Measurements from ENCODE around the gene SYS1. TPM values are rescaled to one million over a fixed set of nuclear protein-coding genes. Genes with fewer than 3 reads are reported as not detected.

The SYS1 gene
- total RNA-seq, 2 donors from 2014 or later, result 28.0 to 33.3 TPM

DNA sequence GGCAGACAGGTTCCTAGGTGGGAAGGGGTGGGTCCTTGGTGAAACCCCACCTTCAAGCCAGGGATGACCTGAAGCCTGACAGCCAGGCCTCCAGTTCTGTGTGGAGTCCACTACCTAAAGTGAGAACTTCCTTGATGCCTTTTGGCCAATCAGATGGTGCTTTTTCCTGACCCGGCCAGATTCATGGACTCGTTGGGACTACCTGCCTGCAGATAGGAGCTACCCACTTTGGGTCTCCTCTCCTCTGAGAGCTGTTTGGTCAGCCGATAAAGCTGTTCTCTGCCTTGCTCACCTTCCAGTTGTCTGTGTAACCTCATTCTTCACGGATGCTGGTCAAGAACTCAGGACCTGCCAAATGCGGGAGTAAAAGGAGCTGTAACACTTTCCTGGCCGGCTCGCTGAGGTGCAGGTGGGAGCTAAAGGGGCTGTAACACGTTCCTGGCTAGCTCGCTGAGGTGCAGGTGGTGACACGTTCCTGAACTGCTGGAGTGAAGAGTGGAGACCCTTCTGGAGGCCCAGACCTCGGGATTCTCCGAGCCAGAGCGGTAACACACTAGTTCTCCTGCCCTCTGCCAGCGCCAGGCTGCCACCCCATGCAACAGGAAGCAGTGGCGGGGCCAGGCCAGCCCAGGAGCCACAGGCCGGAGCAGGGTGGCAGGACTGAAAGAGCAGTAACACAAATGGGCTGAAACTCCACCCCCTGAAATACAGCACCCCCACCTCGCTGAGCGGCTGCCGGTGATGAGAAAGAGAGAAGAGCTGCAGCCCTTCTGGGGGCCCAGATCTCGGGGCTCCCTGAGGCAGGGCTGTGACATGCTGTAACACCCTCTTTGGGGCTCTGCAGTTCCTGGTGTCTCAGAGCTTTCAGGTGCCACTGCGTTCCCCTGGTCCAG lies 31.5 kb downstream of the SYS1 start:
- no peak overlapping the region for H3K27ac Mint-ChIP-seq
- peaks cover 3 to 4% of the 10 kb centered on the region in 2 donors for H3K9me3 Mint-ChIP-seq
- H3K36me3 Mint-ChIP-seq, result peaks cover 9 to 11% of the 10 kb centered on the region in 2 donors
- DNase-seq (ENCODE audit: low spot score in 2 of 2) (no peak), ATAC-seq (no peak)

DNA sequence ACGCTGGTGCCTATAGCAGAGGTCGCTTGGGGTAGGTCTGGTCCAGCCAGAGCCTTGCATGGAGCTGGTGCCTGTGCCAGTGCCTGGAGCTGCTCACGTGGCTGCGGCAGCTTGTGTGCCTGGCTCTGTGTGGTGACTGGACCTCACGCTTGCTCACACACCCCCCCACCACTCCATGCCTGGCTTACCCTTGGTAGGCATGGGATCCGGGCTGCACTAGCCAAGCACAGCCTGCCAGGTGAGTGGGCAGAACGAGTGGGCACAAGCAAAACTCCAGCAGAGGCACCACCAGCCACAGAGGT lies 32.1 kb downstream of the SYS1 start:
- no peak for DNase-seq (ENCODE audit: low spot score in 2 of 2)
- H3K36me3 Mint-ChIP-seq, result peaks cover 15 to 17% of the 10 kb centered on the region in 2 donors
- peaks cover 9 to 10% of the 10 kb centered on the region in 2 donors for H3K9me3 Mint-ChIP-seq
- no peak overlapping the region for H3K27ac Mint-ChIP-seq
- ATAC-seq, result no peak

DNA sequence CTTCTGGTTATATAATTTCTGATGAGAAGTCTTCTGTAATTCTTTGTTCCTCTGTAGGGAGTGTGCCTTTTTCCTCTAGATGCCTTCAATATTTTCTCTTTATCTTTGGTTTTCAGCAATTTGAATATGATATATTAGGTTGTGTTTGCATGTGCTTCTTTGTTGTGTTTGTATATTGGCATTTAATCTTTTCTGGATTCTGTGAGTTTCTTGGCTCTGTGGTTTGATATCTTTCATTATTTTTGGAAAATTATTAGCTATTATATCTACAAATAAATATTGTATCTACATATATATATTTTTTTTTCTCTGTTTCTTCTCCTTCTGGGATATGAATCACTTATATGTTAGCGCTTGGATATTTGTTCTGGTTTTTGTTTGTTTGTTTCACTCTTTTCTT lies 36.1 kb downstream of the SYS1 start:
- DNase-seq (ENCODE audit: low spot score in 2 of 2) (no peak), ATAC-seq (no peak)
- no peak overlapping the region for H3K27ac Mint-ChIP-seq
- peaks cover 44 to 52% of the 10 kb centered on the region in 2 donors for H3K36me3 Mint-ChIP-seq
- H3K9me3 Mint-ChIP-seq, result peaks cover 15 to 22% of the 10 kb centered on the region in 2 donors

GRCh38 chr20:45400346-45401031 lies 37.5 kb downstream of the SYS1 start:
- H3K36me3 Mint-ChIP-seq, result peaks cover 43 to 52% of the 10 kb centered on the region in 2 donors
- DNase-seq (ENCODE audit: low spot score in 2 of 2) (no peak), ATAC-seq (no peak)
- H3K27ac Mint-ChIP-seq, result no peak overlapping the region
- H3K9me3 Mint-ChIP-seq, result peaks cover 15 to 22% of the 10 kb centered on the region in 2 donors

DNA sequence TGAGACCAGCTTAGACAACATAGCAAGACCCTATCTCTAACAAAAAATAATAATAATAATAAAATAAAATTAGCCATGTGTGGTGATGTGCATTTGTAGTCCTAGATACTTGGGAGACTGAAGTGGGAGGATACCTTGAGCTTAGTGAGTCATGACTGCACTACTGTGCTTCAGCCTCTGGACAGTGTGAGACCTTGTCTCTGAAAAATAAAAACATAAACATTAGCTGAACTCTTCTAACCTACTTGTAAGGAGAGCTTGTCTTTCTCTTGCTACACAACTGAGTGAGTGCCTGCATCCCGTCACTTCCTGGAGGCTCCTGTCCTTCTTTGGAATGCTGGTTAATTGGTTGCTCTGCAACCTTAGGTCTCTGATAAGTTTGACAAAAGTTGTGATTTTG lies 40.0 kb downstream of the SYS1 start:
- Mint-ChIP-seq H3K27ac (no peak overlapping the region), H3K36me3 (peaks cover 38 to 46% of the 10 kb centered on the region in 2 donors), H3K9me3 (peaks cover 15 to 22% of the 10 kb centered on the region in 2 donors)
- ATAC-seq (no peak), DNase-seq (ENCODE audit: low spot score in 2 of 2) (no peak)

GRCh38 chr20:45404438-45404837 lies 41.5 kb downstream of the SYS1 start:
- no peak for DNase-seq (ENCODE audit: low spot score in 2 of 2)
- H3K36me3 Mint-ChIP-seq, result peaks cover 35 to 41% of the 10 kb centered on the region in 2 donors
- no peak overlapping the region for H3K27ac Mint-ChIP-seq
- H3K9me3 Mint-ChIP-seq, result peaks cover 12 to 18% of the 10 kb centered on the region in 2 donors
- no peak for ATAC-seq

DNA sequence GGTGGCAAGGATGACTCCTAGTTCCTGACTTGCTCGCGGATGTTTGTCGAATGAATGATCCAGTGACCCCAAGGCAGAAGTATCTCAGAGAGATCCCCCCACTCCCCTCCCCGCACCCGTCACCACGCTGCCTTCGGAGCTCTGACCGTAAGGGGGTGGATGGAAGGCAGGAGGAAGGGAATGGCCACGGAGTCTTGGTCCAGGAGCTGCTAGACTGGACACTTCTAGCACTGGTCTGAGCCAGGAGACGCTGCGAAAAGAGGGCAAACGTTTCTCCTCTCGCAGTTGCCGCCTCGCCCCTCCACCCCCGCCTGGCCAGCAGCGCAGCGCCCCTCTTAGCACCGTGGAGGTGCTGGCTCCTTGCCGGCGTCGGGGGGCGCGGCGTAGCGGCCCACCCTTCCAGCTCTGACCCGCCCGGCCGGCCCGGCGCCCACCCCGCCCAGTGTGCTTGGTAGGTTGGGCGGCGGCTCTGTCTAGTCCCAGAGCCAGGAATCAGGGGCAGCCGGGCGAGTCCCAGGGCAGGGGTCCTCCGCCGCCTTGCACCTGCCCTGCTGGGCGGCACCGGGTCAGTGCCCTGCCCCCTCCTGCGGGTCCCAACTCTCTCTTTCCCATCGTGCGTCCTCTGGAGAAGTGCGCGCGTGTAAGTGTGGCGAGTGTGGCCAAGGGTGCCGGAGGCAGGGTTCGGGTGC lies 42.8 kb downstream of the SYS1 start:
- H3K27ac Mint-ChIP-seq, result peak overlapping the region in 1 of 2 donors; percentile 44
- ATAC-seq (peak; percentile 34 to 60), DNase-seq (ENCODE audit: low spot score in 2 of 2) (no peak)
- H3K36me3 Mint-ChIP-seq, result peaks cover 22 to 28% of the 10 kb centered on the region in 2 donors
- peaks cover under 1 to 11% of the 10 kb centered on the region in 2 donors for H3K9me3 Mint-ChIP-seq

- DNase-seq (ENCODE audit: low spot score in 2 of 2), result peak; percentile 50 to 66
- Mint-ChIP-seq H3K27ac (peak overlapping the region in 1 of 2 donors; percentile 92), H3K9me3 (peaks cover 0 to 7% of the 10 kb centered on the region in 2 donors), H3K36me3 (peaks cover 15 to 21% of the 10 kb centered on the region in 2 donors)
- peak; percentile 58 to 67 for ATAC-seq
Measured at GRCh38 chr20:45406260-45407066, 43.5 kb downstream of the SYS1 start.

GRCh38 chr20:45407067-45407745 lies 44.2 kb downstream of the SYS1 start:
- H3K36me3 Mint-ChIP-seq, result peaks cover 7 to 13% of the 10 kb centered on the region in 2 donors
- DNase-seq (ENCODE audit: low spot score in 2 of 2), result no peak
- peak overlapping the region in 1 of 2 donors; percentile 92 for H3K27ac Mint-ChIP-seq
- H3K9me3 Mint-ChIP-seq, result no peaks in the 10 kb centered on the region
- peak; percentile 28 to 37 for ATAC-seq

DNA sequence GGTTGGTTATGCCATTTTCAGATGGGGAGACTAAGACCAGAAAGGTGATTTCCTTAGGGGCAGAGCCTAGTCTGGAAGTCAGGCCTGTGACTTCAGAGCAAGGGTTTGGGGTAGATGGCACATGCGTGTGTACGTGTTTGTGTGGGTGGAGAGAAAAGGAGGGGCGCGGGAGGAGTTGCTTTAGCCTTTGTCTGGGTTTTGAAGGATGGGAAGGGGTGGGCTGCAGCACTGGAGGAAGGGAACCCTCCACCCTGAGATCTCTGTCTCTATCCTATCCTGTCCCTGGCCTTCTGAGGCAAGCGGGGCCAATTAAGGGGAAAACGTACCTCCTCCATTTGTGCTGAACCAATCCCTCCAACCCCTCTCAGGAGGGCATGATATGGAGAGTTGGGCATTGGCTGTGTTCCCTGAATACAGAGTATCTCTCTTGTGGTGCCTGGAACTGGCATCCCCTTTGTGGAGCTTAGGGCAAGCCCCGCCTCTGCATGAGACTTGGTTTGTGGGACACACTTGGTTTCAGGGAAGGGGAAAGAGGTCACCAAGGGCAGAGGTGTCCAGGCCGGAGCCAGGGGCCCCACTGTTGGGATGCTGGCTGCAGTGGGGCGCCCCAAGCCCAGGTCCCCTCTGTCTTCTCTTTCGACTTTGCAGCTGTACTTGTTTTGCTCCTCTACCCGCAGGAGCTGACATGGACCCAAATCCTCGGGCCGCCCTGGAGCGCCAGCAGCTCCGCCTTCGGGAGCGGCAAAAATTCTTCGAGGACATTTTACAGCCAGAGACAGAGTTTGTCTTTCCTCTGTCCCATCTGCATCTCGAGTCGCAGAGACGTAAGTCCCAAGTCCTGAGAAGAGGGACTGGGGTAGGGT lies 45.1 kb downstream of the SYS1 start, which contains the start of gene DBNDD2:
Gene DBNDD2, plus strand, starts transcription at position 507 of the 863 bp plus-strand sequence. Its CDS starts 179 bp downstream, at position 686.
- Mint-ChIP-seq H3K36me3 (peaks cover 5 to 6% of the 10 kb centered on the region in 2 donors), H3K9me3 (no peaks in the 10 kb centered on the region), H3K27ac (peak within 1 kb of the TSS in 1 of 2 donors; percentile 92)
- DNase-seq (ENCODE audit: low spot score in 2 of 2) (no peak), ATAC-seq (peak in 1 of 2 donors; percentile 29)

GRCh38 chr20:45408646-45409213 lies 45.8 kb downstream of the SYS1 start:
- H3K27ac Mint-ChIP-seq, result no peak overlapping the region

GRCh38 chr20:45409521-45410272 lies 46.7 kb downstream of the SYS1 start:
- DNase-seq (ENCODE audit: low spot score in 2 of 2), result no peak
- no peak for ATAC-seq
- no peak overlapping the region for H3K27ac Mint-ChIP-seq
- H3K9me3 Mint-ChIP-seq, result no peaks in the 10 kb centered on the region
- no peaks in the 10 kb centered on the region for H3K36me3 Mint-ChIP-seq

More at GRCh38 chr20:45408646-45409213, 45.8 kb downstream of the SYS1 start:
- H3K9me3 Mint-ChIP-seq, result no peaks in the 10 kb centered on the region
- ATAC-seq (no peak), DNase-seq (ENCODE audit: low spot score in 2 of 2) (no peak)
- H3K36me3 Mint-ChIP-seq, result no peaks in the 10 kb centered on the region

GRCh38 chr20:45410887-45411286 lies 47.9 kb downstream of the SYS1 start:
- no peak overlapping the region for H3K27ac Mint-ChIP-seq
- no peaks in the 10 kb centered on the region for H3K9me3 Mint-ChIP-seq
- no peaks in the 10 kb centered on the region for H3K36me3 Mint-ChIP-seq
- no peak for ATAC-seq
- no peak for DNase-seq (ENCODE audit: low spot score in 2 of 2)

DNA sequence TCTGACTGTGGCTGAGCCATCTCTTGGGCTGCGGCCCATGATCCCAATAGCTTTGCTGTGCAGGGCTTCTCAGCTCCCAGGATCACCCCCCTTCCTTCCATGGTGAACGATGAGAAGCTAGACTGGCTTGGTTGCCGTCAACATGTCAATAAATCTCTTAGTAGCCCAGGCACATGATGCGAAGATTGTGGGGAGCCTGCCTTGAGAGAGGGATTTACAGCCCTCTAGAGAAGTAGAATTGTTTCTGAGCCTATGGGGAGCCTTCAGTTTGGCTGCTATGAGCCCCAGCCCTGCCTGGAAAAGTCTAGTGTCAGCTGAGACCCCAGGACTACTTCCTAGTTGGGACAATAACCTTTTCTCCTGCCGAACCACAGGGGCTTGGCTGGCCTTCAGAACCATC lies 49.7 kb downstream of the SYS1 start:
- peak overlapping the region in 1 of 2 donors; percentile 18 for H3K27ac Mint-ChIP-seq
- H3K36me3 Mint-ChIP-seq, result peaks cover 7 to 8% of the 10 kb centered on the region in 2 donors
- no peaks in the 10 kb centered on the region for H3K9me3 Mint-ChIP-seq
- no peak for ATAC-seq
- no peak for DNase-seq (ENCODE audit: low spot score in 2 of 2)

Data from activated naive CD4-positive, alpha-beta T cell treated with anti-CD3 and anti-CD28 coated beads, Interleukin-2, amount 50 U/mL, for 72 hours (primary cell).